HEK293 (cell line): ENCODE data around the gene CHMP1A.
A peak's percentile ranks its signal among the peaks of the same experiment; 100 is the strongest.

Source experiments
- CTCF ChIA-PET: fragments of 350-600 bp; formaldehyde crosslinking; extraction: SDS; loops from one replicate; lab custom pipeline; 2021; ENCODE audit warnings: antibody characterized with exemption; lab: Yijun Ruan, JAX
- POLR2A ChIA-PET: fragments of 300-600 bp; formaldehyde crosslinking; extraction: SDS; loops from one replicate; lab custom pipeline; 2020; ENCODE audit warnings: antibody characterized with exemption, inconsistent platforms; lab: Yijun Ruan, JAX
- H3K27ac ChIP-seq: fragments of 200-500 bp; sonication (Bioruptor generic); 2 replicates; pipeline ENCODE4 v1.5.1; 2014; ENCODE audit warnings: low read depth, low read length, control low read depth, inconsistent platforms; ENCODE audit errors: extremely low read depth
- H3K36me3 ChIP-seq, 2 experiments: fragments of 200-500 bp in 1 of 2; sonication (Bioruptor generic) in 1 of 2; 1 replicate in 1 of 2; 2 replicates in 1 of 2; pipeline ENCODE4 v1.5.1; 2014 to 2017; ENCODE audit warnings: inconsistent platforms in 2 of 2, low read length in 2 of 2; ENCODE audit not compliant: control insufficient read depth in 2 of 2, insufficient read depth in 1 of 2
- H3K4me1 ChIP-seq: fragments of 200-500 bp; sonication (Bioruptor generic); 2 replicates; pipeline ENCODE4 v1.5.1; 2014; ENCODE audit warnings: mild to moderate bottlenecking, low read length, inconsistent platforms; ENCODE audit not compliant: control insufficient read depth, insufficient read depth
- H3K4me3 ChIP-seq: 2 replicates; pipeline ENCODE4 v1.5.1; 2011; ENCODE audit warnings: low read depth, mild to moderate bottlenecking, control low read depth, low read length, moderate library complexity
- H3K9me3 ChIP-seq: fragments of 200-500 bp; sonication (Bioruptor generic); 2 replicates; pipeline ENCODE4 v1.5.1; 2014; ENCODE audit warnings: low read depth, low read length, inconsistent platforms; ENCODE audit not compliant: control insufficient read depth, insufficient read depth
- ELK4 ChIP-seq: IDR thresholded peaks from 2 replicates; pipeline ENCODE4 v1.6.1; 2011; ENCODE audit warnings: mild to moderate bottlenecking, low read depth, low read length, borderline replicate concordance
- IKZF3 ChIP-seq: fragments of 450-650 bp; IDR thresholded peaks from 2 replicates; pipeline ENCODE4 v1.5.0; 2018; ENCODE audit warnings: missing biosample characterization, mild to moderate bottlenecking, missing genetic modification characterization, moderate library complexity
- PRDM1 ChIP-seq: fragments of 450-650 bp; formaldehyde crosslinking; IDR thresholded peaks from 2 replicates; pipeline ENCODE4; 2016; ENCODE audit warnings: missing biosample characterization, missing genetic modification characterization
- SALL2 ChIP-seq: fragments of 450-650 bp; formaldehyde crosslinking; IDR thresholded peaks from 2 replicates; pipeline ENCODE4 v1.5.0; 2017; ENCODE audit warnings: missing biosample characterization, mild to moderate bottlenecking, missing genetic modification characterization, borderline replicate concordance
- SCRT1 ChIP-seq: fragments of 450-650 bp; formaldehyde crosslinking; IDR thresholded peaks from 2 replicates; pipeline ENCODE4 v1.5.1; 2016; ENCODE audit warnings: missing biosample characterization, missing genetic modification characterization, borderline replicate concordance
- ZBTB20 ChIP-seq: fragments of 450-650 bp; formaldehyde crosslinking; IDR thresholded peaks from 2 replicates; pipeline ENCODE4 v1.5.1; 2016; ENCODE audit warnings: missing biosample characterization, missing genetic modification characterization
- ZNF112 ChIP-seq: fragments of 450-650 bp; formaldehyde crosslinking; IDR thresholded peaks from 2 replicates; pipeline ENCODE4 v1.5.0; 2017; ENCODE audit warnings: missing biosample characterization, missing genetic modification characterization
- ZNF146 ChIP-seq: fragments of 450-650 bp; formaldehyde crosslinking; IDR thresholded peaks from 2 replicates; pipeline ENCODE4 v1.5.1; 2016; ENCODE audit warnings: missing biosample characterization, missing genetic modification characterization
- ZNF404 ChIP-seq: fragments of 450-650 bp; formaldehyde crosslinking; IDR thresholded peaks from 2 replicates; pipeline ENCODE4 v1.5.1; 2017; ENCODE audit warnings: missing biosample characterization, missing genetic modification characterization
- ZNF423 ChIP-seq: fragments of 450-650 bp; formaldehyde crosslinking; IDR thresholded peaks from 2 replicates; pipeline ENCODE4 v1.5.1; 2016; ENCODE audit warnings: missing biosample characterization, missing genetic modification characterization
- ZNF433 ChIP-seq: fragments of 450-650 bp; formaldehyde crosslinking; IDR thresholded peaks from 2 replicates; pipeline ENCODE4 v1.5.1; 2016; ENCODE audit warnings: missing biosample characterization, missing genetic modification characterization, low read depth
- ZNF48 ChIP-seq: fragments of 450-650 bp; formaldehyde crosslinking; IDR thresholded peaks from 2 replicates; pipeline ENCODE4 v1.5.1; 2016; ENCODE audit warnings: missing biosample characterization, missing genetic modification characterization
- ZNF521 ChIP-seq: fragments of 450-650 bp; formaldehyde crosslinking; IDR thresholded peaks from 2 replicates; pipeline ENCODE4 v1.5.1; 2017; ENCODE audit warnings: missing biosample characterization, mild to moderate bottlenecking, missing genetic modification characterization
- ZNF610 ChIP-seq: fragments of 450-650 bp; formaldehyde crosslinking; IDR thresholded peaks from 2 replicates; pipeline ENCODE4 v1.5.1; 2016; ENCODE audit warnings: missing biosample characterization, missing genetic modification characterization, borderline replicate concordance
- ZNF660 ChIP-seq: fragments of 450-650 bp; IDR thresholded peaks from 2 replicates; pipeline ENCODE4 v1.5.1; 2018; ENCODE audit warnings: missing biosample characterization, mild to moderate bottlenecking, missing genetic modification characterization
- ZNF701 ChIP-seq: fragments of 450-650 bp; formaldehyde crosslinking; IDR thresholded peaks from 2 replicates; pipeline ENCODE4 v1.5.1; 2016; ENCODE audit warnings: missing biosample characterization, missing genetic modification characterization
- ZSCAN30 ChIP-seq: fragments of 450-650 bp; IDR thresholded peaks from 2 replicates; pipeline ENCODE4 v1.5.1; 2018; ENCODE audit warnings: missing biosample characterization, mild to moderate bottlenecking, missing genetic modification characterization, moderate library complexity
- TF ChIP-seq, protein P1 (sequence below): fragments of 450-650 bp; formaldehyde crosslinking; IDR thresholded peaks from 2 replicates; pipeline ENCODE4 v1.5.1; 2016; ENCODE audit warnings: missing biosample characterization, missing genetic modification characterization
- TF ChIP-seq, protein P2 (sequence below): fragments of 450-650 bp; formaldehyde crosslinking; IDR thresholded peaks from 2 replicates; pipeline ENCODE4 v1.5.1; 2016; ENCODE audit warnings: missing biosample characterization, missing genetic modification characterization
- TF ChIP-seq, protein P3 (sequence below): fragments of 450-650 bp; formaldehyde crosslinking; IDR thresholded peaks from 2 replicates; pipeline ENCODE4 v1.5.1; 2017; ENCODE audit warnings: missing biosample characterization, missing genetic modification characterization
- TF ChIP-seq, protein P4 (sequence below): fragments of 450-650 bp; formaldehyde crosslinking; IDR thresholded peaks from 2 replicates; pipeline ENCODE4 v1.5.1; 2017; ENCODE audit warnings: missing biosample characterization, missing genetic modification characterization

The CHMP1A gene

GRCh38 chr16:89655062-89655643 lies 2.4 kb downstream of the CHMP1A start:
- Histone ChIP-seq H3K4me3 (no peak overlapping the region), H3K9me3 (no peaks in the 10 kb centered on the region), H3K36me3 (peaks cover 0 to 42% of the 10 kb centered on the region in 2 experiments; a peak in 2 of 3 replicates), H3K27ac (no peak overlapping the region), H3K4me1 (0 out of 2 replicates have a peak, but pooled peaks cover 3% of the 10 kb centered on the region)
- ChIA-PET CTCF (interaction anchor here (2.3 kb wide), 1 partner anchor 14 kb away, joined by 9 read pairs; no protein-coding TSS in a partner anchor), POLR2A (interaction anchor here (1.4 kb wide), 1 partner anchor 31 kb away, joined by 3 read pairs; the partner anchor contains the start of gene CDK10)
- TF ChIP-seq ZNF610 (tag by site-specific recombination) (no peak), ELK4 (no peak), PRDM1 (tag by site-specific recombination) (peak; percentile 99)
- TF ChIP-seq, protein P1, sequence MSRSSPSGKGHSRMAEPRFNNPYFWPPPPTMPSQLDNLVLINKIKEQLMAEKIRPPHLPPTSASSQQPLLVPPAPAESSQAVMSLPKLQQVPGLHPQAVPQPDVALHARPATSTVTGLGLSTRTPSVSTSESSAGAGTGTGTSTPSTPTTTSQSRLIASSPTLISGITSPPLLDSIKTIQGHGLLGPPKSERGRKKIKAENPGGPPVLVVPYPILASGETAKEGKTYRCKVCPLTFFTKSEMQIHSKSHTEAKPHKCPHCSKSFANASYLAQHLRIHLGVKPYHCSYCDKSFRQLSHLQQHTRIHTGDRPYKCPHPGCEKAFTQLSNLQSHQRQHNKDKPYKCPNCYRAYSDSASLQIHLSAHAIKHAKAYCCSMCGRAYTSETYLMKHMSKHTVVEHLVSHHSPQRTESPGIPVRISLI (tag by site-specific recombination): no peak

- CTCF ChIA-PET: no interaction called here
- Histone ChIP-seq H3K9me3 (no peaks in the 10 kb centered on the region), H3K27ac (no peak overlapping the region), H3K36me3 (peaks cover 0 to 43% of the 10 kb centered on the region in 2 experiments; a peak in 2 of 3 replicates), H3K4me3 (no peak overlapping the region), H3K4me1 (0 out of 2 replicates have a peak, but pooled peaks cover 3% of the 10 kb centered on the region)
- TF ChIP-seq SALL2 (tag by site-specific recombination) (no peak), ZNF521 (tag by site-specific recombination) (no peak), ZSCAN30 (no peak), SCRT1 (tag by site-specific recombination) (no peak), ZNF48 (tag by site-specific recombination) (no peak), ZNF112 (no peak), ZNF433 (tag by site-specific recombination) (no peak), ZNF660 (no peak), IKZF3 (tag by site-specific recombination) (no peak), ZNF701 (no peak), ZNF404 (tag by site-specific recombination) (no peak), ZBTB20 (tag by site-specific recombination) (no peak), ZNF423 (tag by site-specific recombination) (no peak), ZNF146 (tag by site-specific recombination) (no peak)
- TF ChIP-seq, protein P2, sequence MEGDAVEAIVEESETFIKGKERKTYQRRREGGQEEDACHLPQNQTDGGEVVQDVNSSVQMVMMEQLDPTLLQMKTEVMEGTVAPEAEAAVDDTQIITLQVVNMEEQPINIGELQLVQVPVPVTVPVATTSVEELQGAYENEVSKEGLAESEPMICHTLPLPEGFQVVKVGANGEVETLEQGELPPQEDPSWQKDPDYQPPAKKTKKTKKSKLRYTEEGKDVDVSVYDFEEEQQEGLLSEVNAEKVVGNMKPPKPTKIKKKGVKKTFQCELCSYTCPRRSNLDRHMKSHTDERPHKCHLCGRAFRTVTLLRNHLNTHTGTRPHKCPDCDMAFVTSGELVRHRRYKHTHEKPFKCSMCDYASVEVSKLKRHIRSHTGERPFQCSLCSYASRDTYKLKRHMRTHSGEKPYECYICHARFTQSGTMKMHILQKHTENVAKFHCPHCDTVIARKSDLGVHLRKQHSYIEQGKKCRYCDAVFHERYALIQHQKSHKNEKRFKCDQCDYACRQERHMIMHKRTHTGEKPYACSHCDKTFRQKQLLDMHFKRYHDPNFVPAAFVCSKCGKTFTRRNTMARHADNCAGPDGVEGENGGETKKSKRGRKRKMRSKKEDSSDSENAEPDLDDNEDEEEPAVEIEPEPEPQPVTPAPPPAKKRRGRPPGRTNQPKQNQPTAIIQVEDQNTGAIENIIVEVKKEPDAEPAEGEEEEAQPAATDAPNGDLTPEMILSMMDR (tag by site-specific recombination): no peak
- TF ChIP-seq, protein P3, sequence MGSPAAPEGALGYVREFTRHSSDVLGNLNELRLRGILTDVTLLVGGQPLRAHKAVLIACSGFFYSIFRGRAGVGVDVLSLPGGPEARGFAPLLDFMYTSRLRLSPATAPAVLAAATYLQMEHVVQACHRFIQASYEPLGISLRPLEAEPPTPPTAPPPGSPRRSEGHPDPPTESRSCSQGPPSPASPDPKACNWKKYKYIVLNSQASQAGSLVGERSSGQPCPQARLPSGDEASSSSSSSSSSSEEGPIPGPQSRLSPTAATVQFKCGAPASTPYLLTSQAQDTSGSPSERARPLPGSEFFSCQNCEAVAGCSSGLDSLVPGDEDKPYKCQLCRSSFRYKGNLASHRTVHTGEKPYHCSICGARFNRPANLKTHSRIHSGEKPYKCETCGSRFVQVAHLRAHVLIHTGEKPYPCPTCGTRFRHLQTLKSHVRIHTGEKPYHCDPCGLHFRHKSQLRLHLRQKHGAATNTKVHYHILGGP: no peak
- TF ChIP-seq, protein P4, sequence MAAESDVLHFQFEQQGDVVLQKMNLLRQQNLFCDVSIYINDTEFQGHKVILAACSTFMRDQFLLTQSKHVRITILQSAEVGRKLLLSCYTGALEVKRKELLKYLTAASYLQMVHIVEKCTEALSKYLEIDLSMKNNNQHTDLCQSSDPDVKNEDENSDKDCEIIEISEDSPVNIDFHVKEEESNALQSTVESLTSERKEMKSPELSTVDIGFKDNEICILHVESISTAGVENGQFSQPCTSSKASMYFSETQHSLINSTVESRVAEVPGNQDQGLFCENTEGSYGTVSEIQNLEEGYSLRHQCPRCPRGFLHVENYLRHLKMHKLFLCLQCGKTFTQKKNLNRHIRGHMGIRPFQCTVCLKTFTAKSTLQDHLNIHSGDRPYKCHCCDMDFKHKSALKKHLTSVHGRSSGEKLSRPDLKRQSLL (tag by site-specific recombination): no peak
- POLR2A ChIA-PET: no interaction called here
Observed at GRCh38 chr16:89653656-89654295, 3.7 kb downstream of the CHMP1A start.
